Liver (tissue), 9 donors: ENCODE results near the gene SAFB2. TPM values are rescaled to one million over a fixed set of nuclear protein-coding genes. Genes with fewer than 3 reads are reported as not detected.

ENCODE experiments used
- DNase-seq: peaks from one replicate; pipeline ENCODE4 v3.0.0-alpha.2; 2017; ENCODE audit warnings: low spot score
- H3K27ac ChIP-seq, 2 donors: one replicate each; pipeline ENCODE4 v1.7.0; 2013; ENCODE audit warnings: inconsistent platforms in 2 of 2, low read length in 2 of 2, control low read depth in 1 of 2, low read depth in 1 of 2, mild to moderate bottlenecking in 1 of 2
- H3K27me3 ChIP-seq, 4 donors: one replicate each; pipeline versions ENCODE4 v1.6.1 to v1.7.0; 2013; ENCODE audit warnings: low read length in 3 of 4, inconsistent platforms in 1 of 4, mild to moderate bottlenecking in 1 of 4, moderate library complexity in 1 of 4; ENCODE audit not compliant: control insufficient read depth in 4 of 4, insufficient read depth in 4 of 4
- H3K36me3 ChIP-seq, 4 donors: one replicate each; pipeline versions ENCODE4 v1.6.1 to v1.7.0; 2013; ENCODE audit warnings: low read length in 3 of 4, mild to moderate bottlenecking in 3 of 4, low read depth in 1 of 4, moderate library complexity in 1 of 4; ENCODE audit not compliant: control insufficient read depth in 4 of 4, insufficient read depth in 3 of 4
- H3K4me1 ChIP-seq, 4 donors: one replicate each; pipeline versions ENCODE4 v1.6.1 to v1.7.0; 2013; ENCODE audit warnings: low read length in 3 of 4, mild to moderate bottlenecking in 3 of 4, moderate library complexity in 1 of 4; ENCODE audit not compliant: control insufficient read depth in 4 of 4, insufficient read depth in 4 of 4
- H3K4me3 ChIP-seq, 3 donors: one replicate each; pipeline versions ENCODE4 v1.6.1 to v1.7.0; 2013; ENCODE audit warnings: low read length in 3 of 3, control low read depth in 1 of 3, low read depth in 1 of 3, mild to moderate bottlenecking in 1 of 3
- H3K9ac ChIP-seq, 2 donors: one replicate each; pipeline ENCODE4 v1.7.0; 2013; ENCODE audit warnings: low read length in 2 of 2, mild to moderate bottlenecking in 2 of 2, moderate library complexity in 2 of 2, control low read depth in 1 of 2, low read depth in 1 of 2
- H3K9me3 ChIP-seq, 4 donors: one replicate each; pipeline versions ENCODE4 v1.6.1 to v1.7.0; 2013; ENCODE audit warnings: low read length in 3 of 4; ENCODE audit not compliant: control insufficient read depth in 4 of 4
- ATF3 ChIP-seq: IDR thresholded peaks from 2 replicates; pipeline ENCODE4 v1.6.1; 2016; ENCODE audit warnings: antibody characterized with exemption
- CTCF ChIP-seq: fragments of 150-350 bp; IDR thresholded peaks from 2 replicates; pipeline ENCODE4 v1.5.1; 2017; ENCODE audit warnings: improper control_type of control experiment, low read depth, low read length; ENCODE audit not compliant: missing input control
- EGR1 ChIP-seq, 2 donors: IDR thresholded peaks; 2 replicates each; pipeline ENCODE4 v1.6.1; 2016 to 2018; ENCODE audit warnings: antibody characterized with exemption in 2 of 2, low read depth in 2 of 2
- FOXA1 ChIP-seq: IDR thresholded peaks from 2 replicates; pipeline ENCODE4 v1.6.1; 2016; ENCODE audit warnings: antibody characterized with exemption
- FOXA2 ChIP-seq: IDR thresholded peaks from 2 replicates; pipeline ENCODE4 v1.6.1; 2016; ENCODE audit warnings: antibody characterized with exemption
- GABPA ChIP-seq, 2 donors: IDR thresholded peaks in 1 of 2; conservative IDR thresholded peaks in 1 of 2; 2 replicates each; pipeline ENCODE4 v1.6.1; 2016; ENCODE audit warnings: antibody characterized with exemption in 2 of 2, mild to moderate bottlenecking in 1 of 2, moderate library complexity in 1 of 2
- HNF4A ChIP-seq, 2 donors: conservative IDR thresholded peaks; 2 replicates each; pipeline ENCODE4 v1.6.1; 2016; ENCODE audit warnings: antibody characterized with exemption in 2 of 2, mild to moderate bottlenecking in 2 of 2
- HNF4G ChIP-seq: IDR thresholded peaks from 2 replicates; pipeline ENCODE4 v1.6.1; 2016; ENCODE audit warnings: antibody characterized with exemption
- JUND ChIP-seq, 2 donors: IDR thresholded peaks; 2 replicates each; pipeline ENCODE4 v1.6.1; 2016; ENCODE audit warnings: antibody characterized with exemption in 2 of 2
- MAX ChIP-seq: IDR thresholded peaks from 2 replicates; pipeline ENCODE4 v1.6.1; 2016; ENCODE audit warnings: antibody characterized with exemption
- NR2F2 ChIP-seq: IDR thresholded peaks from 2 replicates; pipeline ENCODE4 v1.6.1; 2016; ENCODE audit warnings: antibody characterized with exemption
- REST ChIP-seq: IDR thresholded peaks from 2 replicates; pipeline ENCODE4 v1.6.1; 2016; ENCODE audit warnings: antibody characterized with exemption, mild to moderate bottlenecking
- RXRA ChIP-seq, 2 donors: IDR thresholded peaks; 2 replicates each; pipeline ENCODE4 v1.6.1; 2017 to 2018; ENCODE audit warnings: antibody characterized with exemption in 2 of 2, mild to moderate bottlenecking in 1 of 2
- SP1 ChIP-seq: IDR thresholded peaks from 2 replicates; pipeline ENCODE4 v1.6.1; 2018; ENCODE audit warnings: antibody characterized with exemption, mild to moderate bottlenecking
- TAF1 ChIP-seq: conservative IDR thresholded peaks from 2 replicates; pipeline ENCODE4 v1.6.1; 2016; ENCODE audit warnings: antibody characterized with exemption, mild to moderate bottlenecking
- YY1 ChIP-seq: IDR thresholded peaks from 2 replicates; pipeline ENCODE4 v1.6.1; 2016; ENCODE audit warnings: antibody characterized with exemption, mild to moderate bottlenecking
- ZBTB33 ChIP-seq: IDR thresholded peaks from 2 replicates; pipeline ENCODE4 v1.6.1; 2016; ENCODE audit warnings: antibody characterized with exemption
- WGBS: extraction: QIAGEN DNeasy Blood & Tissue Kit; methylation state at CpG from one replicate; pipeline ENCODE4 v1.1.7; 2013; 5-methylcytosine and 5-hydroxymethylcytosine counted together
- polyA plus RNA-seq, 2 donors: library from polyadenylated mRNA; stranded (reverse) in 1 of 2; unstranded in 1 of 2; fragments of 200-250 nt in 1 of 2; fragments of >200 nt in 1 of 2; fragmentation: Nextera tagmentation in 1 of 2; extraction: Ambion mirVana in 1 of 2; gene quantifications; one replicate each; pipeline versions ENCODE4 v1.2.1 to v1.2.3, GENCODE V29; 2013 to 2015
- total RNA-seq, 2 donors: library from RNA; depleted of rRNA; stranded (reverse); fragments of >200 nt; gene quantifications; one replicate each; pipeline ENCODE4 v1.2.3, GENCODE V29; 2014
- donor health status: healthy.
- donor health status: healthy.
- donor health status: healthy.
- donor health status: healthy.
- donor health status: healthy.

Gene SAFB2
- total and polyA plus RNA-seq, 4 donors, result 18.7 to 57.8 (median 28.5) TPM

GRCh38 chr19:5600797-5601196 lies 21.8 kb downstream of the SAFB2 start:
- Histone ChIP-seq H3K9me3 (no peaks in the 10 kb centered on the region), H3K4me3 (no peak overlapping the region), H3K27ac (no peak overlapping the region), H3K36me3 (peaks cover 21 to 89% (median 77%) of the 10 kb centered on the region in 4 donors), H3K27me3 (no peaks in the 10 kb centered on the region), H3K9ac (no peak overlapping the region), H3K4me1 (no peaks in the 10 kb centered on the region)
- no peak for DNase-seq
- WGBS, result 96% methylated on average over 8 of the region's 8 CpGs
- TF ChIP-seq MAX, result no peak

- Histone ChIP-seq H3K4me3 (no peak overlapping the region), H3K9ac (no peak overlapping the region), H3K4me1 (peaks cover 0 to 11% (median 10%) of the 10 kb centered on the region in 4 donors), H3K27me3 (no peaks in the 10 kb centered on the region), H3K36me3 (peaks cover 32 to 97% (median 80%) of the 10 kb centered on the region in 4 donors), H3K9me3 (no peaks in the 10 kb centered on the region), H3K27ac (no peak overlapping the region)
- 96% methylated on average over 9 of the region's 9 CpGs for WGBS
- no peak for DNase-seq
- TF ChIP-seq FOXA2, result no peak
- no peak for TF ChIP-seq FOXA1
- no peak for TF ChIP-seq TAF1
- TF ChIP-seq YY1, result no peak
- TF ChIP-seq EGR1 (IDR thresholded peaks at IDR 0.05; ENCODE audit: low read depth in 2 of 2), result no peak
- no peak for TF ChIP-seq JUND (IDR thresholded peaks at IDR 0.05)
- TF ChIP-seq GABPA (IDR thresholded peaks at IDR 0.05 in 1 of 2, conservative IDR thresholded peaks at IDR 0.05 in 1 of 2), result no peak
- TF ChIP-seq NR2F2, result no peak
- TF ChIP-seq ATF3, result no peak
- TF ChIP-seq RXRA (IDR thresholded peaks at IDR 0.05), result no peak
- no peak for TF ChIP-seq REST
- TF ChIP-seq HNF4A (conservative IDR thresholded peaks at IDR 0.05), result no peak
- TF ChIP-seq CTCF, result no peak
- TF ChIP-seq ZBTB33, result no peak
- TF ChIP-seq SP1, result no peak
- no peak for TF ChIP-seq HNF4G
Measured at GRCh38 chr19:5595745-5596144, 26.8 kb downstream of the SAFB2 start.
